ENCODE data around the gene IREB2.
"Not testable (repeated sequence)": the region's sequence is repeated elsewhere in the genome, so short reads cannot be mapped to it uniquely, and the experiment has no call there.

IREB2 gene

DNA sequence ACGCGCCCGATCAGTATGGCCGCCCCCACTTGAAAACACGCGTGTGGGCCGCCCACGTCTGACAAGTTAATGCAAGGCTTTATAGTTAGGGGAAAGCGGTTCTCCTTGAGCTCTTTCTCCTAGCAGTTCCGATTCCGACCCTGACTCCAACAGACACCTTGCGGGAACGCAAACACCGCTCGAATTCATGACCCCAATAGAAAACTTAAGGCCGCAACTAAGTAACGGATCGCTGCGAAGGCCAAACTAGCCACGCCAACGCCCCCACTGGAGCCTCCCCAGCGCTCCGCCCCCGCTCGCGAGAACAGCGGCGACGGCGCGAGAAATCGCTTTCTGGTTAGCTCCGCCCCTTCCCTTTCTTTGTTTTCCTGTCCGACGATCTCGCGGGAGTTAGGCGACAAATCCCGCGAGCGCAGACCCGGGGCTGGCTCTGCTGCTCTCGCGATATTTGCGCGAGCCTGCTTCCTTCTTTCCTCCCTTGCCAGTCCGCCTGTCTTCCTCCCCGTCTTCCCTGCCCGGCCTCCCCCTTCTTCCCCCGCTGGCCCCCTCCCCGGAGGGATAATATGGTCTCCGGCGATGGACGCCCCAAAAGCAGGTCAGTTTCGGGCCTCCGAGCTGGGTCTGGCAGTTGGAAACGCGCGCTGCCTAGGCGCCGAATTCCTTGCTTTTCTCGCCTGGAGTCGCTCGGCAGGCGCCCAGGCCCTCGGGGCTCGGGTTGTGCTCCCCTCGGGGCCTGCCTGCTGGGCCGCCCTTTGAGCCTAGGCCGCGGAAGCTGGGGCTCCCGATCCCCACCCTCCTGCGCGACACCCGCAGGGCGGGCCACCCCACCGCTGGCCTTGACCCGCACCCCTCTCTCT lies at the start of gene IREB2:
IREB2 (plus strand) TSS at position 455 of the 857 bp plus-strand sequence; CDS start at position 577, 122 bp downstream.
- DNase-seq (ENCODE audit: low read depth in 3 of 3): peak; percentile 94 to 96 (median 96)

- no peak for DNase-seq (ENCODE audit: low read depth in 3 of 3)
Observed at GRCh38 chr15:78388865-78389264, 49.2 kb upstream of the IREB2 start.

DNA sequence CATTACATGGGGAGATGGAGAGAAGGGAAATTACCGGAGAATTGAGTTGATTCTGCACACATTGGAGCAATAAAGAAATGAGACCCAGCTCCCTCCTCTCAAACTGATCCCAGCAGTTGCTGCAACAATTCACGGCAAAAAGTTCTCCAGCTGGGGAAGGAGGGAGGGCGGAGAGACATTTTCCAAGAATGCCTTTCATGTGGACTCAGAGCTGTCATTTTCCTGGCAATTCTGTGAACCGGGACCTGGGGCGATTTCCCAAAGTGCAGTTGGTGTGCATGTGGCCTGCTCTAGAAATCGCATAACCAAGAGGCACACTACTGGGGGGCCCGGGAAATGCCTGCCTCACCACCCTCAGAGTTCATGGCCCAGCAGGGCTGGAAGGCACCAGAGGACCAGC lies 48.7 kb upstream of the IREB2 start:
- DNase-seq (ENCODE audit: low read depth in 3 of 3): no peak

GRCh38 chr15:78389738-78390137 lies 48.3 kb upstream of the IREB2 start:
- no peak for DNase-seq (ENCODE audit: low read depth in 3 of 3)

- DNase-seq (ENCODE audit: low read depth in 3 of 3): no peak
Observed at GRCh38 chr15:78390242-78390641, 47.8 kb upstream of the IREB2 start.

- DNase-seq (ENCODE audit: low read depth in 3 of 3): no peak
Observed at GRCh38 chr15:78390826-78391225, 47.2 kb upstream of the IREB2 start.

- DNase-seq (ENCODE audit: low read depth in 3 of 3): no peak
Observed at GRCh38 chr15:78391781-78392180, 46.2 kb upstream of the IREB2 start.

DNA sequence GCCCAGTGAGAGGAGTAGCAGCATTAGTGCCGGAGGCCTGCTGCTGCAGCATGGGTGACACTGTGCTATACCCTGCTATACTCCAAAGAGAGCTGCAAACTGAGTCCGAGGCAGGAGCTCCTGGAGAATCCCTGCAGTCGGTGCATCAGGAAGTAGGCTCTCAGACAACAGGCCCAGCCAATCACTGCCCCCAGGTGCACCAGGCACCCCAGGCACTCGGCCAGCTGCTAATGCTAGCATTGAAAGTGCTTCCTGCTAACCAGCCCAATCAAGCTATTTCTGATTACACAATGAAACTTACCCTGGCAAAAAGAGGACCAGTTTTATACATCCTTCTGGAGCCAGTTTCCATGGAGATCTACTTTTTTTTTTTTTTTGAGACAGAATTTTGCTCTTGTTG lies 45.6 kb upstream of the IREB2 start:
- no peak for DNase-seq (ENCODE audit: low read depth in 3 of 3)

DNA sequence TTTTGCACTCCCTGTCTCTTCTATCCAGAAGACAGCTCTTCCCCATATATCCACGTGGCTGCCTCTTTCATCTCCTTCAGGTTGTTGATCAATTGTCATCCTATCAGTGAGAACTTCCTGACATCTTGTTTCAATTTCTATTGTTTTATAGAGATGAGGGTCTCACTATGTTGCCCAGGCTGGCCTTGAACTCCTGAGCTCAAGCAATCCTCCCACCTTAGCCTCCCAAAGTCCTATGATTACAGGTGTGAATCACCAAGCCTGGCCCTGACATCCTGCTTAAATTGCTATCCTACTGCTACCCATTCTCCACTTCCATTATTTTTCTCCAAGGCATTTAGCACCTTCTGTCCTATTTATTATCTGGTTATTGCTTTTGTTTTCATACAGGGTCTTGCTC lies 44.9 kb upstream of the IREB2 start:
- no peak for DNase-seq (ENCODE audit: low read depth in 3 of 3)

DNA sequence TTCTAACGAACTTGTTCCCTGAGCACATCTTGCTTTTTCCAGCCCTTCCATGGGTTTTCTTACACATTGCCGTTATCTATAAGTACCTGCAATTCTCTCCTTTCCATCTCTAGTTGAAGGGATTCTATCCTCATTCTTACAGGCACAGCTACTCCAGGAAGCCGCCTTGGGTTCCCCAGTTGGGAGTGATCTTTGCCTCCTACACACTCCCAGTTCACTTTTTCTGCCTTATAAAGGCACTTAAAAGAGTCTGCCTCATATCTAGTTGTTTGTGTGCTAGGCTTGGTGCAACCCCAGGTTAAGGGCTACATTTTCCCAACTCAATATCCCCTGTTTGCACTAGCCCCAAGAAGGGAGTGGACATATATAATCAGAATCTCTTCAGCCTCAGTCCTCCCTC lies 44.0 kb upstream of the IREB2 start:
- DNase-seq (ENCODE audit: low read depth in 3 of 3): no peak

DNA sequence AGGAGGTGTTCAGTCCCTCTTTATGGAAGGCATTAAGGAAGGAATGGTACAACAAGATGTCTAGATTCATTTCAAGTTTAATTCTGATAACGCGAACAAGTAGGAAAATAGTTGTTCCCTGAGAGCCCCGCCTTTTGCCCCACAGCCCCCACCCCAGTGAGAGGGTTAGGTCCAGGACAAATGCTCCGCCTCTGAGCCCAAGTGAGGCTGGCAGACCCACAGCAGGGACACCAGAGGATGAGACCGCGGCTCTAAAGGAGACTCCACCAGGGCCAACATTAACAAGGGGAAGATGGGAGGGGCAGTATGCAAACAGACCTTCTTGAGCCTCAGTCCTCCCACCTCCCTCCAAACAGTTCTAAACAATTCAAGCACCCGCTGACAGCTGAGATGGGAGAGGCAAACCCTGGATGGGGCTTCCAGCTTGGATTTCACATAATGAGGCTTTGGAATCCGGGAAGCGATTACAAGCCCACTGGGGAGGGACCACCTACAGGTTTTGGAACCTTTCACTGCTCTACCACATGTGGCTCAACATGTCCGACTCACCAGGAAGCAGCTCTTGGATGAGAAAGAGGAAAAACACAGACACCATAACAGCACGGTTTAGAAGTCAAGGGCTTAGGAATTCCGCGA lies 42.9 kb upstream of the IREB2 start:
- no peak for DNase-seq (ENCODE audit: low read depth in 3 of 3)

DNA sequence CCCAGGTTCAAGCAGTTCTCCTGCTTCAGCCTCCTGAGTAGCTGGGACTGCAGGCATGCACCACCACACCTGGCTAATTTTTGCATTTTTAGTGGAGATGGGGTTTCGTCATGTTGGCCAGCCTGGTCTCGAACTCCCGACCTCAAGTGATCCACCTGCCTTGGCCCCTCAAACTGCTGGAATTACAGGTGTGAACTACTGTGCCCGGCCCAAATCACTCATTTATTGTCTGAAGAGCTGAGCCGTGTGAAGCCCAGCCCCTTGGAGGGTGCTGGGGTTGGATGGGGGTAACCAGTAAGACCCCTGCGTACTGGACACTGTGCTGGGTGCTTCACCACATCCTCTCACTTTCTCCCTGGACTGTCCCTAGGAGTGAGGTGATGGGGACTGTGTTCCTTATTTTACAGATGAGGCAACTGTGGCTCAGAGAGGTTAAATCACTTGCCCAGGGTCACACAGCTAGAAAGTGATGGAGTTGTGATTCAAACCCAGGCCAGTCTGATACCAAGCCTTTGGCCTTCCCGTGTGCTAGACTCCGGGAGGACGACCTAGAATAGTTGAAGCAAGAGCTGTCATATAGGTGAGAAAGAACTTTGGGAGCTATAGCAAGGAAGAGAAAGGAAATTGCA lies 41.7 kb upstream of the IREB2 start:
- DNase-seq (ENCODE audit: low read depth in 3 of 3): no peak

DNA sequence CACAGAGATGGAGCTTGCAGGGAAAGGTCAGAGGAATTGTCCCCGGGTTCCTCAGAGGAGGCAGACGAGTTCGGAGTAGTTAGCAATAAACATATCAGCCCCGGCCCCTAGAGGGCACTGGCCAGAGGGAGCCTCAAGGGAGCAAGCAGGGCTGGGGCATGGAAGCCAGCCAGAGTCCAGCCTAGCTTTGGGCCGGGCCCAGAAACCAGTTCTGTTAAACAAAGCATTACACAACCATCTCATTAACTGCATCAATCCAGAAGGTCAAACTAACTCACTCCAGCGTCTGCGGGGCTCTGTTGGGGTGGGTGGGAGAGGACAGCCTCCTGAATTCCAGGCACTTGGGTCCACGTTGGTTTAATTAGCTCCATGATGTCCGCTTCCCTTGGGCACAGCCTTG lies 41.0 kb upstream of the IREB2 start:
- no peak for DNase-seq (ENCODE audit: low read depth in 3 of 3)

DNA sequence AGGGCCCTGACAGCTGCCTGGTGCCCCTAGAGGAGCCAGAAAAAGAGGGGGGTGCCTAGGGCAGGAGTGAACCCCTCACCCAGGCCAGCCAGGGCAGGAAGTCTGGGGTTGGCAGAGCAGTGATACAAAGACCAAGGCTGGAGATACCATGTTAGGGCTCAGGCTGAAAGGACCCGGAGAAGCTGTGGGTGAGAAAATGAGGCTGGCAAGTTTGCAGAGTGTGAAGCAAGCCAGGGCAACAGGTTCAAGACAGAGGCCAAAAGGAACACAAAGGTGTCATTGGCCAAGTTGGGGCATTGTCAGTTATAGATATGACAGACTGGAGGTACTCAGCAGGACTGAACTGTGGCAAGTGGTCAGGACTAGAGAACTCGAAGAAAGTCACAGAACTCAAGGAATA lies 40.6 kb upstream of the IREB2 start:
- no peak for DNase-seq (ENCODE audit: low read depth in 3 of 3)

- no peak for DNase-seq (ENCODE audit: low read depth in 3 of 3)
Observed at GRCh38 chr15:78398076-78398825, 39.8 kb upstream of the IREB2 start.

- no peak for DNase-seq (ENCODE audit: low read depth in 3 of 3)
Observed at GRCh38 chr15:78399091-78399490, 38.9 kb upstream of the IREB2 start.

GRCh38 chr15:78402061-78402610 lies 35.9 kb upstream of the IREB2 start:
- DNase-seq (ENCODE audit: low read depth in 3 of 3): no peak

- DNase-seq (ENCODE audit: low read depth in 3 of 3): no peak
Observed at GRCh38 chr15:78404125-78404524, 33.9 kb upstream of the IREB2 start.

- DNase-seq (ENCODE audit: low read depth in 3 of 3): not testable (repeated sequence)
Observed at GRCh38 chr15:78404796-78405195, 33.2 kb upstream of the IREB2 start.

DNA sequence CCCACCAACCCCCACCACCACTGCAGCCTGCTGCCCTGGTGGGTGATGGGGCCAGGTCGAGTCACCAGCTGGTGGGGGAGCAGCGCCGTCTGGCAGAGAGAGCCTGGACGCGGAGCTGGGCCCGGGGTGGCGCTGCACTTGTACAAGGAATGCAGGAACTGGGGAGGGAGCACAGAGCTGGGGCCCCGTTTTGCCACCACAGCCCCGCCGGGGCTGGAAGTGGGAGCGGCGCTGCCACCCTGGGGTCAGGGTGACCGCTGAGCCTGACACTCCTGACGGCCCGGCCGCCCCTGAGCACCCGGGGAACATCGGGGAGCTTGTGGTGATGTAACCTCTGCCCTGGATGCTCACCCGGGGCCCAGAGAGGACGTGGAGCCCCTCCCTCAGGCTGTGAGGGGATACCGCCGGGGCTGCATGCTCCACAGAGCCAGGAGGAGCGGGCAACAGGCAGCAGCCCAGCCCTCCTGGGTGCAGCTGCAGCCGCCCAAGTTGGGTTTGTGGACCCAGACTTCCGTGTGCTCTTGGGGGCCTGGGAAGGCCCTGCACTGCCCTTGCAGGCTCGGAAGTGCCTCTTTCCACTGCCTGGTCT lies 32.6 kb upstream of the IREB2 start:
- no peak for DNase-seq (ENCODE audit: low read depth in 3 of 3)

- DNase-seq (ENCODE audit: low read depth in 3 of 3): no peak
Observed at GRCh38 chr15:78406016-78406585, 31.9 kb upstream of the IREB2 start.

Data from stimulated activated CD4-positive, alpha-beta T cell treated with anti-CD3 and anti-CD28 coated beads, TNF-alpha, amount 100 ng/mL, for 48 hours (primary cell).